Brain pericyte (primary cell): ENCODE measurements around the gene IL20RB.

ENCODE experiments used
- DNase-seq: peaks from one replicate; pipeline ENCODE4 v3.0.0-alpha.2; 2012; ENCODE audit warnings: low read depth, low spot score

The IL20RB gene

GRCh38 chr3:137035631-137036030, 77.8 kb downstream of the IL20RB start:
- no peak for DNase-seq

GRCh38 chr3:137039570-137039969, 81.8 kb downstream of the IL20RB start:
- DNase-seq = no peak

GRCh38 chr3:137041251-137041650, 83.5 kb downstream of the IL20RB start:
- DNase-seq = no peak

- no peak for DNase-seq
Observed at GRCh38 chr3:137041686-137042085, 83.9 kb downstream of the IL20RB start.

DNA sequence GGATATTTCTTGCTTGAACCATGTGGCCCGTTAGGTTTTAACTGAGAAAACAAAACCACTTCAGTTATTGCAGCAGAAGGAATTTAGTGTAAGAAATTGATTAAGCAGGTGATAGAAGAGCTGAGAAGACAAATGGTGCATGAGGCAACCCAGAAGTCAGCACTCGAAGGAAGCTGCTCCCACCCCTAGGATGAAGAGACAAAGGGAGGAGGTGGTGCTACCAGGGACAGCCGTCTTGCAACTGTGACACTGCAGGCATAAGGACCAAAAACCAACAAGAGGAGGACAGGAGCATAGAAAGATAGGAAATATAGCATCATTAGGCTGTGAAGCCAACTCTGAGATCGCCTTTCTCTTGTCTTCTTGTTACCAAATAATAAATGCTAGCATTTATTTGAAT, 89.0 kb downstream of the IL20RB start:
- no peak for DNase-seq

DNA sequence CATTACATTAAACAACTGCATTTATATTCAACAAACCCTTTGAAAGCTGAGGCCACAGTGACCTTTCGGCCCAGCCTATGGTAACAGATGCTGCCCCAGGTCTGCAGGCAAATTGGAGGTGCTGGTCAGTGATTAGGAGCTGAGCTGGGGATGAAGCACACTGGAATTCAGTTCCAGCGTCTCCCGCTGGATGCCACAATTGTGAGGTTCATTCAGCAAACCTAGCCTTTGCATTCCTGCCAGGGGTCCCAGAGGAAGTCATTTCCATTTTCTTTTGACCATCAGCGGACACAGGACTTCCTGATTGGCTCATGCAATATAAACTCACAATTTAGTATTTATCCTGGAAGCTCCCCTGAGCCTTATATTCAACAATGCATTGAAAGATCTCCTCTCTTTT, 89.5 kb downstream of the IL20RB start:
- DNase-seq = no peak

DNA sequence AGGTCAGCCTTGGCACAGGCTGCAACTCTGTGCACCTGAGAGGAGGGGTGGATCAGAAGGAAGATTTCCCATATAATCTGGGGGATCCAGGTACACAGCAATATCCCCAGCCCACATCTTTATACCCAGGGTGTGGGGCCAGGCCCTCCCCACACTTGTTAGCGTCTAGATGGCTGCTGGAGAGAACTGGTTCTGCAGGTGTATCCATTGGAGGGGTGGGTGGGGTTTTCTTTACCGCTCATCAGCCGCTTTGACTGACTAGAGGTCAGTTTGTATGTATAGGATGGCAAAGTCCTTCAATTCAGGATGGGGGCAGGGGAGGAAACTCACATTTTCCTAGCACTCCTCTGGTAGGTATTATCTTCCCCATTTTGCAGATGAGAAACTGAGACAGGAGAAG, 92.5 kb downstream of the IL20RB start:
- no peak for DNase-seq

DNA sequence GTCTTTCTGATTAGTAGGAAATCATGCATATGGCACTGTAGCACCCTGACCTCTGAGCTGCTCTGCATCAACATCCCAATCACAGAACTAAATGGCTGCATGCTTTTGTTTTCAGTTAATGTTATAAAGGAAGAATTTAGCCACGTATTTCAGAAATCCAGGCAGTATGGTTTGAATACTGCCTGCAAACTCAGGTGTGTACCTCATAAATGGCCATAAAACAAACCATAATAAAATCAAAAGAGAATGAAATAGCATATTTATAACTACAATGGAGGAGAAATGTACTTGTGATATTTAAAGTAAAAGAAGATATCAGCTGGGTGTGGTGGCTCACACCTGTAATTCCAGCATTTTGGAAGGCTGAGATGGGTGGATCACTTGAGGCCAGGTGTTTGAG, 94.5 kb downstream of the IL20RB start:
- no peak for DNase-seq
